H9 (cell line): Measurements from ENCODE around the gene CATSPERB. TPM values are rescaled to one million over a fixed set of nuclear protein-coding genes. Genes with fewer than 3 reads are reported as not detected.

Experiments
- DNase-seq: peaks from one replicate; pipeline ENCODE4 v3.0.0-alpha.2; 2017
- H2AFZ ChIP-seq: one replicate; pipeline ENCODE4 v1.6.1; 2013; ENCODE audit warnings: mild to moderate bottlenecking, low read length, control low read depth, moderate library complexity
- H2AK5ac ChIP-seq: 2 replicates; pipeline ENCODE4 v1.6.1; 2013; ENCODE audit warnings: low read length, control low read depth, mixed read lengths; ENCODE audit not compliant: insufficient read length
- H2BK120ac ChIP-seq: one replicate; pipeline ENCODE4 v1.6.1; 2013; ENCODE audit warnings: low read depth, mild to moderate bottlenecking, low read length, control low read depth, inconsistent platforms; ENCODE audit not compliant: poor library complexity, severe bottlenecking
- H2BK12ac ChIP-seq: 2 replicates; pipeline ENCODE4 v1.6.1; 2013; ENCODE audit warnings: low read length, control low read depth, mixed read lengths, low read depth; ENCODE audit not compliant: insufficient read length
- H2BK15ac ChIP-seq: 2 replicates; pipeline ENCODE4 v1.6.1; 2013; ENCODE audit warnings: low read depth, low read length, control low read depth
- H2BK20ac ChIP-seq: one replicate; pipeline ENCODE4 v1.6.1; 2013; ENCODE audit warnings: low read depth, mild to moderate bottlenecking, low read length, control low read depth, inconsistent platforms; ENCODE audit not compliant: poor library complexity, severe bottlenecking
- H2BK5ac ChIP-seq: 2 replicates; pipeline ENCODE4 v1.6.1; 2013; ENCODE audit warnings: low read length, control low read depth, mixed read lengths; ENCODE audit not compliant: insufficient read length
- H3K14ac ChIP-seq: 2 replicates; pipeline ENCODE4 v1.6.1; 2013; ENCODE audit warnings: low read length, control low read depth; ENCODE audit not compliant: insufficient read depth
- H3K18ac ChIP-seq: 2 replicates; pipeline ENCODE4 v1.6.1; 2013; ENCODE audit warnings: low read depth, mild to moderate bottlenecking, mixed read lengths, low read length, control low read depth; ENCODE audit not compliant: insufficient read length
- H3K23ac ChIP-seq: 2 replicates; pipeline ENCODE4 v1.6.1; 2013; ENCODE audit warnings: low read length, control low read depth, mixed read lengths, low read depth; ENCODE audit not compliant: insufficient read length
- H3K23me2 ChIP-seq: 2 replicates; pipeline ENCODE4 v1.6.1; 2013; ENCODE audit warnings: low read depth, mild to moderate bottlenecking, mixed read lengths, low read length, control low read depth; ENCODE audit not compliant: insufficient read length, poor library complexity, severe bottlenecking
- H3K27ac ChIP-seq: 2 replicates; pipeline ENCODE4 v1.5.1; 2013; ENCODE audit warnings: low read length, control low read depth, mixed read lengths, low read depth; ENCODE audit not compliant: insufficient read length
- H3K27me3 ChIP-seq: 2 replicates; pipeline ENCODE4 v1.6.1; 2013; ENCODE audit warnings: low read length, control low read depth, inconsistent platforms; ENCODE audit not compliant: insufficient read depth
- H3K4ac ChIP-seq: 2 replicates; pipeline ENCODE4 v1.6.1; 2013; ENCODE audit warnings: low read depth, mild to moderate bottlenecking, control low read depth, inconsistent platforms, low read length, moderate library complexity
- H3K4me1 ChIP-seq: 2 replicates; pipeline ENCODE4 v1.6.1; 2013; ENCODE audit warnings: low read length, control low read depth, inconsistent platforms; ENCODE audit not compliant: insufficient read depth
- H3K4me2 ChIP-seq: 2 replicates; pipeline ENCODE4 v1.6.1; 2013; ENCODE audit warnings: low read length, control low read depth, mixed read lengths; ENCODE audit not compliant: insufficient read length, insufficient read depth
- H3K56ac ChIP-seq: 2 replicates; pipeline ENCODE4 v1.6.1; 2013; ENCODE audit warnings: low read depth, mild to moderate bottlenecking, mixed read lengths, low read length, control low read depth; ENCODE audit not compliant: insufficient read length
- H3K79me1 ChIP-seq: 2 replicates; pipeline ENCODE4 v1.6.1; 2013; ENCODE audit warnings: low read depth, mild to moderate bottlenecking, moderate library complexity, low read length, control low read depth, inconsistent platforms; ENCODE audit not compliant: insufficient read depth, poor library complexity, severe bottlenecking
- H3K79me2 ChIP-seq: 2 replicates; pipeline ENCODE4 v1.6.1; 2013; ENCODE audit warnings: low read length, control low read depth, inconsistent platforms; ENCODE audit not compliant: insufficient read depth
- H3K9ac ChIP-seq: 2 replicates; pipeline ENCODE4 v1.6.1; 2013; ENCODE audit warnings: low read length, control low read depth, mixed read lengths; ENCODE audit not compliant: insufficient read length; ENCODE audit errors: extremely low read depth
- H3K9me3 ChIP-seq: one replicate; pipeline ENCODE4 v1.6.1; 2013; ENCODE audit warnings: low read depth, low read length, inconsistent platforms; ENCODE audit not compliant: control insufficient read depth
- H3T11ph ChIP-seq: one replicate; pipeline ENCODE4 v1.6.1; 2013; ENCODE audit warnings: mild to moderate bottlenecking, low read length, control low read depth, inconsistent platforms
- H4K20me1 ChIP-seq: one replicate; pipeline ENCODE4 v1.6.1; 2013; ENCODE audit not compliant: control insufficient read depth, insufficient read length, insufficient read depth
- H4K5ac ChIP-seq: 2 replicates; pipeline ENCODE4 v1.6.1; 2013; ENCODE audit warnings: low read depth, mild to moderate bottlenecking, mixed read lengths, low read length, control low read depth; ENCODE audit not compliant: insufficient read length
- H4K8ac ChIP-seq: replicated peaks from 2 replicates; pipeline ENCODE4 v1.6.1; 2013; ENCODE audit warnings: low read length, control low read depth, mixed read lengths, low read depth; ENCODE audit not compliant: insufficient read length
- H4K91ac ChIP-seq: 2 replicates; pipeline ENCODE4 v1.6.1; 2013; ENCODE audit warnings: low read depth, mild to moderate bottlenecking, moderate library complexity, mixed read lengths, low read length, control low read depth; ENCODE audit not compliant: insufficient read length
- H3K27ac Mint-ChIP-seq, 3 experiments: 2 replicates in 2 of 3; 3 replicates in 1 of 3; pipeline ENCODE4 v1.8.0; 2020 to 2021; ENCODE audit warnings: mixed read lengths in 3 of 3, mild to moderate bottlenecking in 1 of 3, moderate library complexity in 1 of 3
- H3K27me3 Mint-ChIP-seq: 2 replicates; pipeline ENCODE4 v1.8.0; 2021; ENCODE audit warnings: low read depth, mild to moderate bottlenecking, moderate library complexity, mixed read lengths
- H3K36me3 Mint-ChIP-seq, 3 experiments: 2 replicates in 2 of 3; 3 replicates in 1 of 3; pipeline ENCODE4 v1.8.0; 2020 to 2021; ENCODE audit warnings: low read depth in 3 of 3, mixed read lengths in 3 of 3; ENCODE audit not compliant: insufficient read depth in 1 of 3
- H3K4me1 Mint-ChIP-seq, 2 experiments: 2 replicates each; pipeline ENCODE4 v1.8.0; 2020; ENCODE audit warnings: mixed read lengths in 2 of 2
- H3K4me3 Mint-ChIP-seq, 2 experiments: 2 replicates in 1 of 2; 3 replicates in 1 of 2; pipeline ENCODE4 v1.8.0; 2020 to 2021; ENCODE audit warnings: mild to moderate bottlenecking in 2 of 2, mixed read lengths in 2 of 2, moderate library complexity in 1 of 2
- H3K9me3 Mint-ChIP-seq, 2 experiments: 2 replicates in 1 of 2; 3 replicates in 1 of 2; pipeline ENCODE4 v1.8.0; 2020; ENCODE audit warnings: mild to moderate bottlenecking in 2 of 2, mixed read lengths in 2 of 2, moderate library complexity in 1 of 2
- CTCF ChIP-seq: fragments of 200-600 bp; sonication (generic); conservative IDR thresholded peaks from 3 replicates; pipeline ENCODE4 v1.8.0; 2021; ENCODE audit warnings: antibody characterized with exemption, mild to moderate bottlenecking
- WGBS: extraction: QIAGEN DNeasy Blood & Tissue Kit; methylation state at CpG from one replicate; pipeline ENCODE4 v1.1.7; 2013; ENCODE audit warnings: missing lambda C conversion rate, low lambda C conversion rate, mixed read lengths; ENCODE audit not compliant: insufficient read length; ENCODE audit errors: extremely low coverage; 5-methylcytosine and 5-hydroxymethylcytosine counted together
- total RNA-seq: library from RNA; stranded (reverse); gene quantifications from 2 replicates; pipeline ENCODE4 v1.2.1, GENCODE V29; 2021

The CATSPERB gene
- total RNA-seq, 1 experiment from 2014 or later, result 0.48 TPM

DNA sequence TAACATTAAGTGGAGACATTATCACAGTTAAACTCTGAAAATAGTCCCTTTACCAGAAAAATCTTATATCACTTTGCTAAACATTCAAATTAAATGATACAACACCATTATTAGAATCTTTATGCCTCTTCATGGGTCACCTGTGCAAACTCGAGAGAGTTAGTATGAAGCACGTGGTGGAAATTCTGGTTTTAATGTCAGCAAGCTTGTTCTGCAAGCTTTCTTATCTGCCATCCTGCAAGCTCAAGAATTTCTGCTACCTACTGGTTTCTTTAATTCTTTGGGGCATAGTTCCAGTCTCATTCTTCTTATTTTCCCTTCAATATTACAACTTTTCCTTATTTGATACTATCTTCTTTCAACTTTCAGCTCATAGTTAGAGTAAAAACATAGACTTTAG lies 868 bp downstream of the CATSPERB start:
- no peak overlapping the region for H3K27ac ChIP-seq
- H2BK20ac ChIP-seq, result no peak overlapping the region
- no peak overlapping the region for H3K4me3 Mint-ChIP-seq
- no peak for DNase-seq
- H3K56ac ChIP-seq, result no peak overlapping the region
- H3K9me3 Mint-ChIP-seq, result no peaks in the 10 kb centered on the region
- H3K4ac ChIP-seq, result no peak overlapping the region
- no peak overlapping the region for H2AK5ac ChIP-seq
- no peak overlapping the region for H3K4me2 ChIP-seq
- no peaks in the 10 kb centered on the region for H3K4me1 Mint-ChIP-seq
- no peak overlapping the region for H3K27ac Mint-ChIP-seq
- no peak overlapping the region for H2BK120ac ChIP-seq
- no peak overlapping the region for H4K8ac ChIP-seq
- no peaks in the 10 kb centered on the region for H4K20me1 ChIP-seq
- no peak overlapping the region for H3T11ph ChIP-seq
- WGBS, result no CpG with 5 or more reads among the region's 2 CpGs
- no peaks in the 10 kb centered on the region for H3K23me2 ChIP-seq
- no peaks in the 10 kb centered on the region; the same call in 1 of the 2 replicates for H3K27me3 Mint-ChIP-seq
- no peak overlapping the region for H2BK12ac ChIP-seq
- no peak overlapping the region for H4K91ac ChIP-seq
- no peak overlapping the region for H3K18ac ChIP-seq
- H3K79me2 ChIP-seq, result no peaks in the 10 kb centered on the region
- no peaks in the 10 kb centered on the region for H3K4me1 ChIP-seq
- H3K79me1 ChIP-seq, result no peaks in the 10 kb centered on the region
- H3K23ac ChIP-seq, result no peak overlapping the region
- no peak for TF ChIP-seq CTCF
- no peaks in the 10 kb centered on the region for H3K27me3 ChIP-seq
- H3K36me3 Mint-ChIP-seq, result no peaks in the 10 kb centered on the region
- H4K5ac ChIP-seq, result no peak overlapping the region
- no peak overlapping the region for H3K9ac ChIP-seq
- H2BK15ac ChIP-seq, result no peak overlapping the region
- H3K9me3 ChIP-seq, result no peaks in the 10 kb centered on the region
- no peak overlapping the region for H2BK5ac ChIP-seq
- no peak overlapping the region for H3K14ac ChIP-seq
- no peak overlapping the region for H2AFZ ChIP-seq
